ENCODE measurements around the gene ZBTB6.
A peak's percentile ranks its signal among the peaks of the same experiment; 100 is the strongest.
"Not testable (repeated sequence)": the region's sequence is repeated elsewhere in the genome, so short reads cannot be mapped to it uniquely, and the experiment has no call there.

ZBTB6 gene

DNA sequence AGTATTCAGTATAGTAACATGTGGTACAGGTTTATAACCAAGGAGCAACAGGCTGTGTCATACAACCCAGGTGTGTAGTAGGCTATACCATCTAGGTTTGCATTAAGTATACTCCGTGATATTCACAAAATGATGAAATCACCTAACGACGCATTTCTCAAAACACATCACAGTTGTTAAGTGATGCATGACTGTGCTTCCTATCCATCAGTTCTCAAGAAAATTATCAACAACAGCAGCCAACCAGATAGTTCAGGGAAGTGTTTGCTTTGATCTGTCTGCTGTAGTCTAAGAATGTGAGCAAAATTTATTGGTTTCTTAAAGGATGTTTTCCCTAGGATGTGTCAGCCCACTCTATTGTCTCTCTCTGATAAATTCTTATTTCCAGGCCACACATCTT is 10.8 kb upstream of the ZBTB6 start:
- no peak for DNase-seq (ENCODE audit: low read depth)

- DNase-seq (ENCODE audit: low read depth), result no peak
Observed at GRCh38 chr9:122922713-122923112, 9.6 kb upstream of the ZBTB6 start.

- no peak for DNase-seq (ENCODE audit: low read depth)
Observed at GRCh38 chr9:122918310-122918709, 5.2 kb upstream of the ZBTB6 start.

DNA sequence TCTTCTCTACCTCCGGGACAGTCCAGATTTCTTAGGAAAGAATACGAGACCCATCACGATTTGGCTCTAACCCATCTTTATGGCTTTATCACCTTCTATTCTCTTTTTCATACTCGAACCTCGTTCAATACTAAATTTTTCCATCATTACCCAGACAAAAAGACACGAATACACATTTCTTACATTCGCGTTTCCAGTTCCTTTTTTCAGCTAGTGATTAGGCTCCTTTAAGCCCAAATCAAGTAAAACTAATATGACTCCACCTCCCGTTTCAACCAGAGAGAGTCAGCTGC is 506 bp downstream of the ZBTB6 start:
- DNase-seq (ENCODE audit: low read depth), result no peak

DNA sequence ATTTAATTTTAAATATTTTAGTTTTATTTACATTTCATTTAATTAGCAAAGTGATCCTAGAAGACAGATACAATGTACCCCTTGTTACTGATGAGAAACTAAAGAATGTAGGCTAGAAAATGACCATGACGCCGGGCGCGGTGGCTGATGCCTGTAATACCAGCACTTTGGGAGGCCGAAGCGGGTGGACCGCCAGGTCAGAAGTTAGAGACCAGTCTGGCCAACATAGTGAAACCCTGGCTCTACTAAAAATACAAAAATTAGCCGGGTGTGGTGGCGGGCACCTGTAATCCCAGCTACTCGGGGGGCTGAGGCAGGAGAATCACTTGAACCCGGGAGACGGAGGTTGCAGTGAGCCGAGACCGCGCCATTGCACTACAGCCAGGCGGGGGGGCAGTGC is 7.0 kb downstream of the ZBTB6 start:
- not testable (repeated sequence) for DNase-seq (ENCODE audit: low read depth)

GRCh38 chr9:122904823-122905710 is 8.1 kb downstream of the ZBTB6 start, which contains the start of gene RC3H2:
TSS of gene RC3H2 (minus strand) at chr9:122905359. CDS start at chr9:122897509, 7,850 bp downstream.
- DNase-seq (ENCODE audit: low read depth), result peak; percentile 99

GRCh38 chr9:122904466-122904822 is 8.7 kb downstream of the ZBTB6 start:
- DNase-seq (ENCODE audit: low read depth), result no peak

DNA sequence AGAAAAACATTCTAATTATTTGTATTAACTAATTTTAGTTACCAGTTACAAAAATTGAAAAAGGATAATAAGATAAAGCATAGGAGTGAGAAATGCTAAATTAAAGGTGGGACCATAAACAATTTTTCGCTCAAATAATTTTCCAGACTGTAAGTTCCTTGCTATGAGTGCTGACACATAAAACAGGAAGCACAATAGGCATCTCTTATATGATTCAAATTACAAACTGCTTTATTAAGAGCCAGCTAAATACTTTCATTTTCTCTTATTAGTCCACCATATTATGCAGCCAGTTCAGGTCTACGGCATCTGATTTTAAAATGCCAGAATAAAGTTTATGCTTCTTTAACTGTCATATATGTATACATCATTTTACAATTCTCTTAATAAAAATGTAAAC is 12.3 kb downstream of the ZBTB6 start:
- DNase-seq (ENCODE audit: low read depth), result no peak

- no peak for DNase-seq (ENCODE audit: low read depth)
Observed at GRCh38 chr9:122897969-122898368, 15.2 kb downstream of the ZBTB6 start.

GRCh38 chr9:122888480-122888879 is 24.6 kb downstream of the ZBTB6 start:
- DNase-seq (ENCODE audit: low read depth), result no peak

GRCh38 chr9:122883125-122883524 is 30.0 kb downstream of the ZBTB6 start:
- no peak for DNase-seq (ENCODE audit: low read depth)

GRCh38 chr9:122879443-122879842 is 33.7 kb downstream of the ZBTB6 start:
- no peak for DNase-seq (ENCODE audit: low read depth)

DNA sequence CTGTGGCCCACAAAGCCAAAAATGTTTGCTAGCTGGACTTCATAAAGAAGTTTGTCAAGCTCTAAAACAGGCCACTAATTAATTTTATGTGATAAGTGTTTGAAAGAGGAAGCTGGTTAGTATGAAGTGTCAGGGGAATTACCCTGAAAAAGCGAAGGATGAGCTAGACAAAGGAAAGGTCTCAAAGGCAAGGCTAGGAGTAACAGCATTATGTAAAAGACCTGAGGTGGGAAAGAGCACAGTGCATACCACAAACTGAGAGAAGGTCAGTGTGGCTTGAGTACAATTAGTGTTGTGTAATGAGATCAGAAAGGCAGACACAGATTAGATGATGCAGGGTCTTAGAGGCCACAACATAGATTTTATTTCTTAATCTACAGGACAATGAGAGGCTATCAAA is 37.6 kb downstream of the ZBTB6 start:
- DNase-seq (ENCODE audit: low read depth), result no peak

- not testable (repeated sequence) for DNase-seq (ENCODE audit: low read depth)
Observed at GRCh38 chr9:122867276-122867675, 45.8 kb downstream of the ZBTB6 start.

DNA sequence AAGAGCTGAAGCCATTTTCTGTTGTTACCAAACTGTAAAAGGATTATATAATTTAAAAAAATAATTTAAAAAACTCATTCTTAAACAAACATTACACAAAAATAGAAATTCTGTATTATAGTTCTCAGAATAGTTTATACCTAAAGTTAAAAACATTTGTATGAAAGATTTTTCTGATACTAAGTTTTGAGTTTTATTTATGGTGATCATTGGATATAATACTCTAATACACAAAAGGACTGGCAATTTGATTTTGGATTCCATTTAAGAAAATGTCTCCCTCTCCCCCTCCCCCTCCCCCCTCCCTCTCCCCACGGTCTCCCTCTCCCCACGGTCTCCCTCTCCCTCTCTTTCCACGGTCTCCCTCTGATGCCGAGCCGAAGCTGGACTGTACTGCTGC is 47.0 kb downstream of the ZBTB6 start:
- no peak for DNase-seq (ENCODE audit: low read depth)

DNA sequence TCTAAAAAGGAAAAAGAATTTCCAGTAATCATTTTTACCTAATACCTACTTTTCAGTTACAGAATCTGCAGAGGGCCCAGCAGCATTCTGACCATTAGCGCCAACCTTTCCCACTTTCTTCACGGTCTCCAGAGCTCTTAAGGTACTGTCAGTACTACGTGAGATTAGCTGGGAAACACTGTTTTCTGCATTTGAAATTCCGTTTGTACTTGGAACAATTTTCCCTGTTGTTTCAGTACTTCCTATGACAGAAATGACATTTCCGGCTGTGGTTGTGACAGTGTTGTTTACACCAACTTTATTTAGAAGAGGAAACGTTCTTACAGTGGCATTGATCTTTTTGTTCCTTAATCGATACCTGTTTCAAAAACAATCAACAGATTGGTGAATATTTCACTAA is 47.8 kb downstream of the ZBTB6 start:
- DNase-seq (ENCODE audit: low read depth), result no peak

DNA sequence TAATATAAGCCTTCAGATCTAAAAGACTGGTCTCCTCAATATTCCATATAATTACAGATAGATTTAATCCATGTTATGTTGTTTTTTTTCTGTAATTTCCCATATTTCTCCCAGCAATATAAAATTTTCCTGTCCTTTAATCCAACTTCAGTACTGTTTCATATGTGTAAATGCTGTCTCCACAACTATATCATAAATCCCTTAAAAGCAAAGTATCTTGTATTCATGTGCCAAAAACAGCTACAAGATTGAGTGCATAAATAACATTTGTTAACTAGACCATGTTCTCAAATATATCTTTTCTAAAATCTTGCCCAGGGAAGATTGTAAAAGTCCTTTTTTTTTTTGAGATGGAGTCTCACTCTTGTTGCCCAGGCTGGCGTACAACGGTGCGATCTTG is 49.7 kb downstream of the ZBTB6 start:
- DNase-seq (ENCODE audit: low read depth), result no peak

- no peak for DNase-seq (ENCODE audit: low read depth)
Observed at GRCh38 chr9:122860319-122861142, 52.6 kb downstream of the ZBTB6 start.
